Activated CD8-positive, alpha-beta T cell treated with anti-CD3 and anti-CD28 coated beads, Interleukin-2, amount 10 ng/mL, durations not matched to agents 7 days and 5 days (primary cell): ENCODE results near the gene AFF1. TPM values are rescaled to one million over a fixed set of nuclear protein-coding genes. Genes with fewer than 3 reads are reported as not detected.
"Not testable (repeated sequence)": the region's sequence is repeated elsewhere in the genome, so short reads cannot be mapped to it uniquely, and the experiment has no call there.

Experiments used
- ATAC-seq: fragments of 150-1000 bp; cut with Tn5 transposase; one replicate; pipeline ENCODE4 v1.10.0; 2021; ENCODE audit warnings: moderate library complexity
- CTCF ChIA-PET: fragments of 350-600 bp; sonication (Branson Sonifier 250); formaldehyde crosslinking; loops from one replicate; lab custom pipeline; 2021; ENCODE audit warnings: antibody characterized with exemption; lab: Charles Lee
- POLR2A ChIA-PET: fragments of 350-600 bp; sonication (Branson Sonifier 250); formaldehyde crosslinking; loops from one replicate; lab custom pipeline; 2021; ENCODE audit warnings: antibody characterized with exemption; lab: Charles Lee
- DNase-seq: peaks from one replicate; pipeline ENCODE4 v3.0.0-alpha.2; 2020
- H3K27ac Mint-ChIP-seq: one replicate; pipeline ENCODE4 v1.8.0; 2021; ENCODE audit warnings: mild to moderate bottlenecking, mixed read lengths
- H3K27me3 Mint-ChIP-seq: one replicate; pipeline ENCODE4 v1.8.0; 2021; ENCODE audit warnings: low read depth, mixed read lengths
- H3K36me3 Mint-ChIP-seq: one replicate; pipeline ENCODE4 v1.8.0; 2021; ENCODE audit warnings: low read depth, mixed read lengths
- H3K4me1 Mint-ChIP-seq: one replicate; pipeline ENCODE4 v1.8.0; 2021; ENCODE audit warnings: low read depth, mixed read lengths
- H3K4me3 Mint-ChIP-seq: one replicate; pipeline ENCODE4 v1.8.0; 2021; ENCODE audit warnings: mild to moderate bottlenecking, mixed read lengths
- H3K9me3 Mint-ChIP-seq: one replicate; pipeline ENCODE4 v1.8.0; 2022; ENCODE audit warnings: mixed read lengths; ENCODE audit not compliant: insufficient read depth
- total RNA-seq, 2 experiments: library from RNA; stranded (reverse); gene quantifications; one replicate each; pipeline ENCODE4 v1.2.3, GENCODE V29; 2021

Gene AFF1
- total RNA-seq, 2 experiments from 2014 or later = 47.8 to 51.6 TPM

DNA sequence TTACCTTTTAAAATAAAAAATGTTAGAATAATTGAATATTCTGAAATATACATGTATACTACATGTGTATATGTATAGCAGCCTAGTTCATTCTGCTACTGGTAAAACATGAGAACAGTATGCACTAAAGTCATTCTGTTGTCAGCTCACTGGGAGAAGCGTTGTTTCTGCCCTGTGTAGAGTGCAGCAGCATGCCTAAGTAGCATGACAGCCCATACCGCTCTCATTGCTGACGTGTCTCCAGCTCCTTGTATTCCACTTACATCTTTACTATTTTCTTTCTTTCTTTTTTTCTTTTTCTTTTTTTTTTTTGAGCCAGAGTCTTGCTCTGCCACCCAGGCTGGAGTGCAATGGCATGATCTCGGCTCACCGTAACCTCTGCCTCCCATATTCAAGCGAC lies 194.9 kb downstream of the AFF1 start:
- POLR2A ChIA-PET = no interaction called here
- no peaks in the 10 kb centered on the region for H3K4me1 Mint-ChIP-seq
- CTCF ChIA-PET = no interaction called here

GRCh38 chr4:87130985-87131703 lies 196.3 kb downstream of the AFF1 start:
- DNase-seq (no peak), ATAC-seq (no peak)
- Mint-ChIP-seq H3K4me1 (peaks cover 1% of the 10 kb centered on the region), H3K27ac (no peak overlapping the region), H3K36me3 (peaks cover 63% of the 10 kb centered on the region), H3K4me3 (no peak overlapping the region), H3K9me3 (no peaks in the 10 kb centered on the region), H3K27me3 (no peaks in the 10 kb centered on the region)
- CTCF ChIA-PET = no interaction called here
- POLR2A ChIA-PET = no interaction called here

More for the DNA sequence above, 194.9 kb downstream of the AFF1 start:
- ATAC-seq (no peak), DNase-seq (no peak)
- Mint-ChIP-seq H3K36me3 (peaks cover 65% of the 10 kb centered on the region), H3K27ac (no peak overlapping the region), H3K4me3 (no peak overlapping the region), H3K27me3 (no peaks in the 10 kb centered on the region), H3K9me3 (no peaks in the 10 kb centered on the region)

DNA sequence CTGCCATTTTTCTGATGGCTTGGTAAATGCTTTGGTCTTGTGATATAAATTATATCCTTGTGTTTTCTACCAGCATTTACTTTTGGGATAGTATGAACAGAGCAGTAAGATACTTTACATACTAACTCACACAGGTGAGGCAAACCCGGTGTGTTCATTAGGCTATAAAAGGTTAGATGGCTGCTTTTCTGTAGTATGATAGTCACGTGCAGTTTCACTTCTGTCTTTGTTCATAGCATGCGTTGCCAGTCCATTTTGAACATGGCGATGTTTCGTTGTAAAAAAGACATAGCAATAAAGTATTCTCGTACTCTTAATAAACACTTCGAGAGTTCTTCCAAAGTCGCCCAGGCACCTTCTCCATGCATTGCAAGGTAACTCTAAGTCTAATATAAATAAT lies 197.2 kb downstream of the AFF1 start:
- ChIA-PET CTCF (interaction anchor here (0.8 to 0.9 kb wide), 2 partner anchors 18 to 20 kb away, joined by 3 to 5 read pairs; no protein-coding TSS in a partner anchor), POLR2A (no interaction called here)
- Mint-ChIP-seq H3K36me3 (peaks cover 60% of the 10 kb centered on the region), H3K4me3 (no peak overlapping the region), H3K4me1 (peaks cover 1% of the 10 kb centered on the region), H3K9me3 (no peaks in the 10 kb centered on the region), H3K27ac (no peak overlapping the region), H3K27me3 (no peaks in the 10 kb centered on the region)
- no peak for DNase-seq
- ATAC-seq = no peak

GRCh38 chr4:87133183-87133582 lies 198.4 kb downstream of the AFF1 start:
- H3K27ac Mint-ChIP-seq = no peak overlapping the region
- no peaks in the 10 kb centered on the region for H3K27me3 Mint-ChIP-seq
- no peak for DNase-seq

GRCh38 chr4:87134122-87134521 lies 199.3 kb downstream of the AFF1 start:
- no peak for DNase-seq
- Mint-ChIP-seq H3K27ac (no peak overlapping the region), H3K4me1 (peaks cover 1% of the 10 kb centered on the region), H3K4me3 (no peak overlapping the region), H3K36me3 (peaks cover 59% of the 10 kb centered on the region), H3K9me3 (no peaks in the 10 kb centered on the region), H3K27me3 (no peaks in the 10 kb centered on the region)
- POLR2A ChIA-PET = no interaction called here
- CTCF ChIA-PET = interaction anchor here (0.9 kb wide), 1 partner anchor 212 kb away, joined by 3 read pairs; no protein-coding TSS in a partner anchor
- ATAC-seq = no peak

More at GRCh38 chr4:87133183-87133582, 198.4 kb downstream of the AFF1 start:
- Mint-ChIP-seq H3K9me3 (no peaks in the 10 kb centered on the region), H3K4me3 (no peak overlapping the region), H3K4me1 (peaks cover 1% of the 10 kb centered on the region), H3K36me3 (peaks cover 62% of the 10 kb centered on the region)
- ChIA-PET CTCF (interaction anchor here (0.9 to 1.3 kb wide), 2 partner anchors 17 to 102 kb away, joined by 3 to 5 read pairs; no protein-coding TSS in a partner anchor), POLR2A (no interaction called here)
- ATAC-seq = no peak

- H3K4me3 Mint-ChIP-seq = no peak overlapping the region
- peaks cover 34% of the 10 kb centered on the region for H3K36me3 Mint-ChIP-seq
- ATAC-seq (no peak), DNase-seq (no peak)
- H3K27ac Mint-ChIP-seq = no peak overlapping the region
- no peaks in the 10 kb centered on the region for H3K9me3 Mint-ChIP-seq
- POLR2A ChIA-PET = no interaction called here
- H3K4me1 Mint-ChIP-seq = peaks cover 10% of the 10 kb centered on the region
- CTCF ChIA-PET = interaction anchor here (0.7 kb wide), 1 partner anchor 94 kb away, joined by 4 read pairs; no protein-coding TSS in a partner anchor
- H3K27me3 Mint-ChIP-seq = no peaks in the 10 kb centered on the region
Measured at GRCh38 chr4:87141428-87141827, 206.6 kb downstream of the AFF1 start.

DNA sequence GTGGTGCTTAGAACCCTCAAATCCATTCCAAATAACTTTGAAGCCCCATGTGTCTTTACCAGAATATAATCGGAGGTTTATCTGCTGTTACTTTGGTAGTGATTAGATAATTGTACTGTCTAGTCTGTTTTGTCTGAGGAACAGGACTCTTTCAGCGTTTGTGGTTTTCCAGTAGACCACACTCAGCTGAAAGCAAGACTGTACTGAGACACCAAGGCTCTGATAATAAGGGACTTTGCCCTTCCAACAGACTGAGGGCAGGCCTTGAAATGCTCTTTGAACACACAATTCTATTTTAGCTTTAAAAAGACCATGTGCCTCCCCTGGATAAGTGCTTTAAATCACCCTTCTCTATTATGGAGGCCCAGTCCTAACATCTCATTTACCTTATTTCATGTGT lies 209.5 kb downstream of the AFF1 start:
- peak; percentile 44 for ATAC-seq
- CTCF ChIA-PET = interaction anchor here (1.5 kb wide), 1 partner anchor 222 kb away, joined by 3 read pairs; no protein-coding TSS in a partner anchor
- Mint-ChIP-seq H3K27me3 (no peaks in the 10 kb centered on the region), H3K4me3 (no peak overlapping the region), H3K36me3 (peaks cover 26% of the 10 kb centered on the region), H3K9me3 (no peaks in the 10 kb centered on the region), H3K4me1 (peaks cover 10% of the 10 kb centered on the region), H3K27ac (no peak overlapping the region)
- DNase-seq = no peak
- POLR2A ChIA-PET = no interaction called here

- ATAC-seq, CTCF ChIA-PET, DNase-seq, H3K9me3 Mint-ChIP-seq, H3K27ac Mint-ChIP-seq, H3K27me3 Mint-ChIP-seq, H3K4me3 Mint-ChIP-seq, POLR2A ChIA-PET: not testable (repeated sequence)
- Mint-ChIP-seq H3K36me3 (peaks cover 22% of the 10 kb centered on the region), H3K4me1 (peaks cover 10% of the 10 kb centered on the region)
Measured at GRCh38 chr4:87145934-87146333, 211.1 kb downstream of the AFF1 start.

DNA sequence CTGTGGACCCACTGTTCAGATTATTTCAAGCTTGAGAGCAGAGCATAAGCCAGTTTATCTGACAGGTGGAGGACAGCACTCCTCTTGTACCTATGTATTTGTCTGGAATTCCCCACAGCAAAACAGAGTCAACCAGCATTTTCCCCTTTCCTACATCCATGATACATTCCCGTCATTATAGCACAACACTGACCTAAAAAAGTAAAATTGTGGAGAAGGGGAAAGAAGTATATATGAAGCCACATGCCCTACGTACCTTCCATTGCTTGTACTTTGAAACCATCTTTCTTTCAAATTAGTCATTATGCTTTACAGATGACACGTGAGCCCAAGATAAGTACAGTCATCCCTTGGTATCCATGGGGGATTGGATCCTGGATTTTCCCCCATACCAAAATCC lies 212.3 kb downstream of the AFF1 start:
- ChIA-PET POLR2A (no interaction called here), CTCF (no interaction called here)
- Mint-ChIP-seq H3K4me3 (no peak overlapping the region), H3K27ac (no peak overlapping the region), H3K4me1 (peaks cover 10% of the 10 kb centered on the region), H3K9me3 (no peaks in the 10 kb centered on the region), H3K27me3 (no peaks in the 10 kb centered on the region), H3K36me3 (peaks cover 16% of the 10 kb centered on the region)
- DNase-seq = no peak
- ATAC-seq = no peak

DNA sequence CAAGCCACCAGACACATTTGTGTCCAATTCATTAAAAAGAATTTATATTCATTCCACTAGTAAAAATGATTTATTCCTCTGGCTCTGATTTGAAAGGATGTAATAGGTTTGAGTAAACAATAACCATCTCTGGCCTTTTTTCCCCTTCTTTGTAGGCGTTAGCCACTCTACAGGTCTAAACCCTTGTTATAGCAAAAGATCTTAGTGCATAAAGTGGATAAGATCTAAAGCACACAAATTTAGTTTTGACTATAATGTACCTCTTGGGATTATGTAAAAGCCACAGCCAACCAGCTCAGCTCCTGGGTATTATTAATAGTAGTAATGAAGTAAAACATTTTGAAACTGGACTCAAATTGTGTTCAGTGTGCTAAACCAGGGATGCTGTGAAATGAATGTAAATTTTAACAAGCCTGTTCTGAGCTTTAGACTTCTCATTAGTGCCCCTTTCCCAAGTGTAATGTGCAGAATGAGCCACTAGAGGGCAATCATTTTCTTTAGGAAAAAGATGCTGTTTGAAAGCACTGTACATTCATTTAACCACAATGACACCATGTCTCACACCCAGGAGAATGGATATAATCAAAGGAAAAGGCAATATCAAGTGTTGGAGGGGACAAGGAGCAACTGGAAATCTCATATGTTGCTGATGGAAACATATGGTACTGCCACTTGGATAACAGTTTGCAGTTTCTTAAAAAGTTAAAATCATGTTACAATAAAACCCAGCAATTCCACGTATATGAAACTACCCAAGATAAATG lies 215.9 kb downstream of the AFF1 start:
- Mint-ChIP-seq H3K27ac (no peak overlapping the region), H3K9me3 (no peaks in the 10 kb centered on the region)

GRCh38 chr4:87151730-87152129 lies 216.9 kb downstream of the AFF1 start:
- Mint-ChIP-seq H3K4me1 (no peaks in the 10 kb centered on the region), H3K36me3 (no peaks in the 10 kb centered on the region), H3K4me3 (no peak overlapping the region), H3K9me3 (no peaks in the 10 kb centered on the region), H3K27ac (no peak overlapping the region), H3K27me3 (no peaks in the 10 kb centered on the region)
- CTCF ChIA-PET = interaction anchor here (0.7 to 3.4 kb wide), 10 partner anchors 8 to 271 kb away, joined by 3 to 41 read pairs (median 12); partner anchors contain the start of genes AFF1, KLHL8 and NUDT9
- POLR2A ChIA-PET = no interaction called here
- no peak for ATAC-seq
- DNase-seq = no peak

More for the DNA sequence above, 215.9 kb downstream of the AFF1 start:
- Mint-ChIP-seq H3K4me1 (no peaks in the 10 kb centered on the region), H3K27me3 (no peaks in the 10 kb centered on the region), H3K4me3 (no peak overlapping the region), H3K36me3 (no peaks in the 10 kb centered on the region)
- ATAC-seq (peak; percentile 60), DNase-seq (peak; percentile 73)
- CTCF ChIA-PET = interaction anchor here (0.6 to 3.4 kb wide), 37 partner anchors 9 to 653 kb away, joined by 3 to 41 read pairs (median 4); partner anchors contain the start of genes AFF1, HSD17B11 and KLHL8
- POLR2A ChIA-PET = no interaction called here
